Esophagus squamous epithelium (tissue), 4 donors: ENCODE results near the gene DEPP1.

Source experiments
- CTCF ChIP-seq, 6 experiments: fragments of 450-650 bp in 4 of 6; fragments of 200-600 bp in 2 of 6; sonication (generic) in 2 of 6; IDR thresholded peaks; one replicate each; pipeline ENCODE4 v1.5.1; 2016 to 2019; ENCODE audit warnings: antibody characterized with exemption in 6 of 6, mild to moderate bottlenecking in 4 of 6, moderate library complexity in 4 of 6
- POLR2A ChIP-seq, 4 donors: fragments of 450-650 bp; IDR thresholded peaks; one replicate each; pipeline ENCODE4 v1.6.1; 2017; ENCODE audit warnings: antibody characterized with exemption in 4 of 4, mild to moderate bottlenecking in 4 of 4, moderate library complexity in 3 of 4

GRCh38 chr10:45000752-45001380 is 22.3 kb upstream of the DEPP1 start, which contains the start of gene ZNF22:
- TF ChIP-seq CTCF (IDR thresholded peaks at IDR 0.05) = peak in 1 of 6 experiments; percentile 16
- TF ChIP-seq POLR2A (IDR thresholded peaks at IDR 0.05) = peak in 2 of 4 donors; percentile 37 to 70
